Measurements from ENCODE around the gene CCDC138.

Gene CCDC138

GRCh38 chr2:108866041-108866440, 79.5 kb downstream of the CCDC138 start:
- DNase-seq (ENCODE audit: extremely low read depth, insufficient read length): no peak
- Histone ChIP-seq H3K27me3 (replicated peaks; ENCODE audit: control insufficient read depth, insufficient read depth, low read length) (no peaks in the 10 kb centered on the region), H3K4me3 (replicated peaks; ENCODE audit: low read depth, low read length) (no peak overlapping the region), H3K36me3 (ENCODE audit: control insufficient read depth, insufficient read depth, low read length) (no peaks in the 10 kb centered on the region; the same call in none of the 2 replicates)
- no peak for TF ChIP-seq CTCF (IDR thresholded peaks at IDR 0.05; ENCODE audit: insufficient read depth, low read length, poor library complexity, severe bottlenecking)

GRCh38 chr2:108868911-108869310, 82.3 kb downstream of the CCDC138 start:
- no peak overlapping the region for H3K4me3 ChIP-seq (replicated peaks; ENCODE audit: low read depth, low read length)
- H3K27me3 ChIP-seq (replicated peaks; ENCODE audit: control insufficient read depth, insufficient read depth, low read length): no peaks in the 10 kb centered on the region
- no peak for TF ChIP-seq CTCF (IDR thresholded peaks at IDR 0.05; ENCODE audit: insufficient read depth, low read length, poor library complexity, severe bottlenecking)
- DNase-seq (ENCODE audit: extremely low read depth, insufficient read length): no peak
- H3K36me3 ChIP-seq (ENCODE audit: control insufficient read depth, insufficient read depth, low read length): no peaks in the 10 kb centered on the region; the same call in none of the 2 replicates

GRCh38 chr2:108869542-108869941, 83.0 kb downstream of the CCDC138 start:
- Histone ChIP-seq H3K27me3 (replicated peaks; ENCODE audit: control insufficient read depth, insufficient read depth, low read length) (no peaks in the 10 kb centered on the region), H3K4me3 (replicated peaks; ENCODE audit: low read depth, low read length) (no peak overlapping the region), H3K36me3 (ENCODE audit: control insufficient read depth, insufficient read depth, low read length) (no peaks in the 10 kb centered on the region; the same call in none of the 2 replicates)
- DNase-seq (ENCODE audit: extremely low read depth, insufficient read length): no peak
- no peak for TF ChIP-seq CTCF (IDR thresholded peaks at IDR 0.05; ENCODE audit: insufficient read depth, low read length, poor library complexity, severe bottlenecking)

GRCh38 chr2:108870069-108870644, 83.6 kb downstream of the CCDC138 start:
- no peak for TF ChIP-seq CTCF (IDR thresholded peaks at IDR 0.05; ENCODE audit: insufficient read depth, low read length, poor library complexity, severe bottlenecking)
- no peak overlapping the region for H3K4me3 ChIP-seq (replicated peaks; ENCODE audit: low read depth, low read length)
- no peaks in the 10 kb centered on the region; the same call in none of the 2 replicates for H3K36me3 ChIP-seq (ENCODE audit: control insufficient read depth, insufficient read depth, low read length)
- no peak for DNase-seq (ENCODE audit: extremely low read depth, insufficient read length)
- no peaks in the 10 kb centered on the region for H3K27me3 ChIP-seq (replicated peaks; ENCODE audit: control insufficient read depth, insufficient read depth, low read length)

- no peaks in the 10 kb centered on the region for H3K36me3 ChIP-seq (ENCODE audit: control insufficient read depth, insufficient read depth, low read length)
Observed at GRCh38 chr2:108877506-108877905, 90.9 kb downstream of the CCDC138 start.

More at GRCh38 chr2:108877506-108877905, 90.9 kb downstream of the CCDC138 start:
- no peak for TF ChIP-seq CTCF (IDR thresholded peaks at IDR 0.05; ENCODE audit: insufficient read depth, low read length, poor library complexity, severe bottlenecking)
- no peak for DNase-seq (ENCODE audit: extremely low read depth, insufficient read length)
- H3K4me3 ChIP-seq (replicated peaks; ENCODE audit: low read depth, low read length): no peak overlapping the region
- H3K27me3 ChIP-seq (replicated peaks; ENCODE audit: control insufficient read depth, insufficient read depth, low read length): no peaks in the 10 kb centered on the region

All from GM06990 (cell line).